ENCODE data around the gene DDX25.

DNA sequence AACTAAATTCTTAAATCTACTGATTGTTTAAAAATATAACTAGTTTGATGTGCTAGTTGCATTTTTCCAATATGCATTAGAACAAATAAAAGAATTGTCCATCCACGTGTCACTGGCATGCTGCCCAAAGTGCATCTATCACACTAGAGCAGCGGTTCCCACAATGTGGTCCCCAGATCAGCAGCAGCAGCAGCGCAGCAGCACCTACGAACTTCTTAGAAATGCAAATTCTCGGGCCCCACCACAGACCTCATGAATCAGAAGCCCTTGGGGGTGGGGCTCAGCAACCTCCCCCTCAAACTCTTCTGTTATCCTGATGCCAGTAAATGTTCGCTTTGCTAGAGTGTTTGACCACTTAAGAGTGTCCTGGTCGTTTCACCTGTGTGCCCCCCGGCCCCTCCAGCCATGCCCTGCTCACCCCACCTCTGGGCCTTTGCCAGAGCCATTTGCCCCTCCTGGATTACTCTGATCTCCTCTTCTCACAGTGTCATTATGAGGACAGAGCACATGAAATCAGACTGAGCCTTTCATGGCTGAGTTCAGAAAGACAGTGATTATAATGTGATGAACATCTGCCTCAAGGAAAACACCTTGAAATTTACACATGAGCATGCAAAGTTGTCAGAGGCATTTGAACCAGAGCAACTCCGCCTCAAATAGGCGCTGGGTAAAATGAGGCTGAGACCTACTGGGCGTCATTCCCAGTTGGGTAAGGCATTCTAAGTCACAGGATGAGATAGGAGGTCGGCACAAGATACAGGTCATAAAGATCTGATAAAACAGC lies 28.9 kb downstream of the DDX25 start:
- TF ChIP-seq POLR2A (IDR thresholded peaks at IDR 0.05), result no peak
- TF ChIP-seq, protein P1, sequence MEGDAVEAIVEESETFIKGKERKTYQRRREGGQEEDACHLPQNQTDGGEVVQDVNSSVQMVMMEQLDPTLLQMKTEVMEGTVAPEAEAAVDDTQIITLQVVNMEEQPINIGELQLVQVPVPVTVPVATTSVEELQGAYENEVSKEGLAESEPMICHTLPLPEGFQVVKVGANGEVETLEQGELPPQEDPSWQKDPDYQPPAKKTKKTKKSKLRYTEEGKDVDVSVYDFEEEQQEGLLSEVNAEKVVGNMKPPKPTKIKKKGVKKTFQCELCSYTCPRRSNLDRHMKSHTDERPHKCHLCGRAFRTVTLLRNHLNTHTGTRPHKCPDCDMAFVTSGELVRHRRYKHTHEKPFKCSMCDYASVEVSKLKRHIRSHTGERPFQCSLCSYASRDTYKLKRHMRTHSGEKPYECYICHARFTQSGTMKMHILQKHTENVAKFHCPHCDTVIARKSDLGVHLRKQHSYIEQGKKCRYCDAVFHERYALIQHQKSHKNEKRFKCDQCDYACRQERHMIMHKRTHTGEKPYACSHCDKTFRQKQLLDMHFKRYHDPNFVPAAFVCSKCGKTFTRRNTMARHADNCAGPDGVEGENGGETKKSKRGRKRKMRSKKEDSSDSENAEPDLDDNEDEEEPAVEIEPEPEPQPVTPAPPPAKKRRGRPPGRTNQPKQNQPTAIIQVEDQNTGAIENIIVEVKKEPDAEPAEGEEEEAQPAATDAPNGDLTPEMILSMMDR (IDR thresholded peaks at IDR 0.05), result no peak
